SK-N-SH treated with all-trans-retinoic acid at 6 μM for 48 hours (cell line): ENCODE results near the gene AP2M1.

Experiments used
- ATAC-seq: fragments of 200-7000 bp; cut with Tn5 transposase; 3 replicates; pipeline ENCODE4 v1.9.1; 2020; ENCODE audit warnings: mild to moderate bottlenecking, moderate library complexity
- ARNTL ChIP-seq: fragments of 450-650 bp; formaldehyde crosslinking; IDR thresholded peaks from 2 replicates; pipeline ENCODE4 v1.5.0; 2020; ENCODE audit warnings: low read depth, mild to moderate bottlenecking, moderate library complexity, borderline replicate concordance
- BACH2 ChIP-seq: fragments of 250-450 bp; sonication (Bioruptor Pico); IDR thresholded peaks from 2 replicates; pipeline ENCODE4 v1.9.0; 2021; ENCODE audit warnings: mild to moderate bottlenecking, borderline replicate concordance
- CSDC2 ChIP-seq: fragments of 250-450 bp; sonication (Bioruptor Pico); IDR thresholded peaks from 2 replicates; pipeline ENCODE4 v1.5.0; 2020; ENCODE audit warnings: mild to moderate bottlenecking, moderate library complexity
- GLIS3 ChIP-seq: fragments of 250-450 bp; sonication (Bioruptor Pico); IDR thresholded peaks from 2 replicates; pipeline ENCODE4 v1.5.0; 2020; ENCODE audit warnings: mild to moderate bottlenecking, moderate library complexity
- OSR1 ChIP-seq: fragments of 250-450 bp; sonication (Bioruptor Pico); IDR thresholded peaks from 2 replicates; pipeline ENCODE4 v1.8.0; 2022; ENCODE audit warnings: moderate library complexity, mild to moderate bottlenecking, inconsistent platforms
- RARB ChIP-seq: fragments of 250-450 bp; sonication (Bioruptor Pico); IDR thresholded peaks from 2 replicates; pipeline ENCODE4 v1.8.0; 2021; ENCODE audit warnings: mild to moderate bottlenecking, moderate library complexity
- SNAI2 ChIP-seq: fragments of 250-450 bp; sonication (Bioruptor Pico); IDR thresholded peaks from 2 replicates; pipeline ENCODE4 v1.5.0; 2020; ENCODE audit warnings: mild to moderate bottlenecking, moderate library complexity
- TOX ChIP-seq: fragments of 250-450 bp; sonication (Bioruptor Pico); IDR thresholded peaks from 2 replicates; pipeline ENCODE4 v1.8.0; 2021; ENCODE audit warnings: mild to moderate bottlenecking, moderate library complexity, borderline replicate concordance
- ZC3H10 ChIP-seq: fragments of 250-450 bp; sonication (Bioruptor Pico); IDR thresholded peaks from 2 replicates; pipeline ENCODE4 v1.5.1; 2021; ENCODE audit warnings: mild to moderate bottlenecking, moderate library complexity
- ZFP3 ChIP-seq: fragments of 250-450 bp; sonication (Bioruptor Pico); IDR thresholded peaks from 2 replicates; pipeline ENCODE4 v1.5.0; 2020; ENCODE audit warnings: mild to moderate bottlenecking, moderate library complexity
- ZFP30 ChIP-seq: fragments of 450-650 bp; formaldehyde crosslinking; IDR thresholded peaks from 2 replicates; pipeline ENCODE4 v1.5.0; 2022; ENCODE audit warnings: mild to moderate bottlenecking, moderate library complexity
- ZNF565 ChIP-seq: fragments of 450-650 bp; formaldehyde crosslinking; conservative IDR thresholded peaks from 2 replicates; pipeline ENCODE4 v1.5.0; 2020; ENCODE audit warnings: low read depth, mild to moderate bottlenecking, moderate library complexity
- ZNF70 ChIP-seq: fragments of 450-650 bp; formaldehyde crosslinking; IDR thresholded peaks from 2 replicates; pipeline ENCODE4 v1.5.0; 2020; ENCODE audit warnings: mild to moderate bottlenecking, moderate library complexity
- ZNF8 ChIP-seq: fragments of 450-650 bp; formaldehyde crosslinking; IDR thresholded peaks from 2 replicates; pipeline ENCODE4 v1.5.0; 2020; ENCODE audit warnings: mild to moderate bottlenecking, moderate library complexity
- TF ChIP-seq, protein P1 (sequence below): fragments of 250-450 bp; sonication (Bioruptor Pico); IDR thresholded peaks from 2 replicates; pipeline ENCODE4 v1.5.1; 2021; ENCODE audit warnings: mild to moderate bottlenecking, moderate library complexity
- TF ChIP-seq, protein P2 (sequence below): fragments of 250-450 bp; sonication (Bioruptor Pico); IDR thresholded peaks from 2 replicates; pipeline ENCODE4 v1.8.0; 2020; ENCODE audit warnings: mild to moderate bottlenecking, moderate library complexity, borderline replicate concordance
- TF ChIP-seq, protein P3 (sequence below): fragments of 250-450 bp; sonication (Bioruptor Pico); IDR thresholded peaks from 2 replicates; pipeline ENCODE4 v1.5.1; 2020; ENCODE audit warnings: low read depth, mild to moderate bottlenecking, moderate library complexity
- TF ChIP-seq, protein P4 (sequence below): fragments of 250-450 bp; sonication (Bioruptor Pico); IDR thresholded peaks from 2 replicates; pipeline ENCODE4 v1.5.0; 2020; ENCODE audit warnings: mild to moderate bottlenecking, moderate library complexity

Gene AP2M1

DNA sequence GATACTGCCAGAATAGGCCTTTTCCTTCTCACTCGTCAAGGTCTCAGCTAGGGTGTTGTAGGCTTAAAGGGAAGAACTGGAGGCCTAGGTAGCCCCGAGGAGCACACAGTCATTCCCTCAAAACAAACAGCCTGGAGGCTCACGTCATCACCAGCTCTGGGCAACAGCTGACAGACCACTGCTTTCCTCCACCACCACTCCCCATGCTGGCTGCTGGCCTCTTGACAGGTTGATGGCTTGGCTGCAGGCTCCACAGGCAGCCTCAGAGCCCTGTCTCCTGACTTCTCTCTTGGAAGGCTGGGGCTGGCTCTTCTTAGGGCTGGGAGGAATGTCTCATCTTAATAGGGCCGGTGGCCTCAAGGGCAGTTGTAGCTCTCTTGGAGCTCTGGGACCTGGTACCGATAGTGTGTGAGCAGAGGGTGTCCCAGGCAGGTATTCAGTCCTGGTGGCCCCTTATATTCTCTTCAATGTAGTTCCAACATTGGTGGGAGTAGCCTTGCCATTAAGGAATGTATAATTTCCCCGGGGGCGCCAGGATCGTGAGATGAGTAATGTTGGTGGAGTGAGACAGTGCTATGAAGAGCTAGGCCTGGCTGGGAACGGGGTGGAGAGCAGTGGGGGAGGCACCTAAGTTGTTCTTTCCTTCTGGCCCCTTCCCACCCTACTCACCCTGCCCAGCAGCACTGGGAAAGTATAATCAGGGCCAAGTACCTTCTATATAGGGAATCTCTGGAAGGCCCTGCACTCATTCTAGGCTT, 6.1 kb upstream of the AP2M1 start:
- ATAC-seq: no peak
- TF ChIP-seq ZC3H10 (CRISPR knock-in tag) (no peak), OSR1 (CRISPR knock-in tag) (no peak), ZNF565 (CRISPR knock-in tag) (no peak), ARNTL (CRISPR knock-in tag) (no peak), RARB (CRISPR knock-in tag) (no peak)
- TF ChIP-seq, protein P1, sequence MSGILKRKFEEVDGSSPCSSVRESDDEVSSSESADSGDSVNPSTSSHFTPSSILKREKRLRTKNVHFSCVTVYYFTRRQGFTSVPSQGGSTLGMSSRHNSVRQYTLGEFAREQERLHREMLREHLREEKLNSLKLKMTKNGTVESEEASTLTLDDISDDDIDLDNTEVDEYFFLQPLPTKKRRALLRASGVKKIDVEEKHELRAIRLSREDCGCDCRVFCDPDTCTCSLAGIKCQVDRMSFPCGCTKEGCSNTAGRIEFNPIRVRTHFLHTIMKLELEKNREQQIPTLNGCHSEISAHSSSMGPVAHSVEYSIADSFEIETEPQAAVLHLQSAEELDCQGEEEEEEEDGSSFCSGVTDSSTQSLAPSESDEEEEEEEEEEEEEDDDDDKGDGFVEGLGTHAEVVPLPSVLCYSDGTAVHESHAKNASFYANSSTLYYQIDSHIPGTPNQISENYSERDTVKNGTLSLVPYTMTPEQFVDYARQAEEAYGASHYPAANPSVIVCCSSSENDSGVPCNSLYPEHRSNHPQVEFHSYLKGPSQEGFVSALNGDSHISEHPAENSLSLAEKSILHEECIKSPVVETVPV (CRISPR knock-in tag): no peak
- TF ChIP-seq, all 23 proteins: peak for 0

DNA sequence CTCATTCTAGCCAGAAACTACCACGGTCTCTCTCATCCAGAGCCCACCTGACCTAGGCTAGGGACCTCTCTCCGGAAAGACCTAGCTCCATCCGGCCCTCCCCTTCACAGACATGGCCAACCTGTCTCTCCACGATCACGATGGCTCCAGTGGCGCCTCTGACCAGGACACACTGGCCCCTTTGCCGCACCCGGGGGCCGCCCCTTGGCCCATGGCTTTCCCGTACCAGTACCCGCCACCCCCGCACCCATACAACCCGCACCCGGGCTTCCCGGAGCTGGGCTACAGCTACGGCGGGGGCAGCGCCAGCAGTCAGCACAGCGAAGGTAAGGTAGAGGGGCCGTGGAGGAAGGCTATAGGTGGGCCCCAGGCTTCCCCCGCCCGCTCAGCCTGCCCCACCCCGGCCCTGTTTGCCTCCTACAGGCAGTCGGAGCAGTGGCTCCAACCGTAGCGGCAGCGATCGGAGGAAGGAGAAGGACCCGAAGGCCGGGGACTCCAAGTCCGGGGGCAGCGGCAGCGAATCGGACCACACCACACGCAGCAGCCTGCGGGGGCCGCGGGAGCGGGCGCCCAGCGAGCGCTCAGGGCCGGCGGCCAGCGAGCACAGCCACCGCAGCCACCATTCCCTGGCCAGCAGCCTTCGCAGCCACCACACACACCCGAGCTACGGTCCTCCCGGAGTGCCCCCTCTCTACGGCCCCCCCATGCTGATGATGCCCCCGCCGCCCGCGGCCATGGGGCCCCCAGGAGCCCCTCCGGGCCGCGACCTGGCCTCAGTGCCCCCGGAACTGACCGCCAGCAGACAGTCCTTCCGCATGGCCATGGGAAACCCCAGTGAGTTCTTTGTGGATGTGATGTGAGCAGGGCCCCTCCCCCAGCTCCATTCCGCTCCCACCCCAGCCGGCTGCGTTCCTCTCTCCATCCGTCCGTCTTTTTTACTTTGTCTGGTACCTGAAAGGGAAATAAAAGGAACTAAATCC, 4.5 kb upstream of the AP2M1 start:
- TF ChIP-seq ZC3H10 (CRISPR knock-in tag): no peak
- TF ChIP-seq BACH2 (CRISPR knock-in tag): no peak
- TF ChIP-seq ARNTL (CRISPR knock-in tag): no peak
- TF ChIP-seq GLIS3 (CRISPR knock-in tag): no peak
- no peak for TF ChIP-seq ZNF8 (CRISPR knock-in tag)
- no peak for ATAC-seq

DNA sequence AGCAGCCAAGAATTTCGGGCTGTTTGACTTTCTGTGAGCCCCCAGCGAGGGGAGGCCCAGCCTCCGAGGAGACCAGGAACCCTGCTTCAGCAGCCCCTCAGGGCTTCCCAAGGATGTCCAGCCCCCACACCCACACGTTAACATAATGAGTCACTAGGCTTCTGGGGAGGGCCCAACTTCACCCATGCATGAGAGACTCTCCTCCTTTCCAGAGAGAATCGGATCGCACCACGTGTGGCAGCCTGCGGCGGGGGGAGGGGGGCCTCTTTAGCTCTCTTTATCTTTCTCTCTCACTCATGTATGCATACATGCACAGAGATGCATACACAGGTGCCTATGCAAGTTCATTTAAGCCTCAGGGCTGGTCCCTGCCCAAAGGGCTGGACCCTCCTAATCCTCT, 3.1 kb upstream of the AP2M1 start:
- TF ChIP-seq RARB (CRISPR knock-in tag) (no peak), ZFP30 (CRISPR knock-in tag) (no peak), ZC3H10 (CRISPR knock-in tag) (no peak), ZNF70 (CRISPR knock-in tag) (no peak), BACH2 (CRISPR knock-in tag) (no peak), SNAI2 (CRISPR knock-in tag) (no peak), CSDC2 (CRISPR knock-in tag) (no peak), ZNF565 (CRISPR knock-in tag) (no peak), TOX (CRISPR knock-in tag) (no peak), ZNF8 (CRISPR knock-in tag) (no peak), ZFP3 (CRISPR knock-in tag) (no peak)
- TF ChIP-seq, protein P1 (CRISPR knock-in tag): no peak
- TF ChIP-seq, protein P2, sequence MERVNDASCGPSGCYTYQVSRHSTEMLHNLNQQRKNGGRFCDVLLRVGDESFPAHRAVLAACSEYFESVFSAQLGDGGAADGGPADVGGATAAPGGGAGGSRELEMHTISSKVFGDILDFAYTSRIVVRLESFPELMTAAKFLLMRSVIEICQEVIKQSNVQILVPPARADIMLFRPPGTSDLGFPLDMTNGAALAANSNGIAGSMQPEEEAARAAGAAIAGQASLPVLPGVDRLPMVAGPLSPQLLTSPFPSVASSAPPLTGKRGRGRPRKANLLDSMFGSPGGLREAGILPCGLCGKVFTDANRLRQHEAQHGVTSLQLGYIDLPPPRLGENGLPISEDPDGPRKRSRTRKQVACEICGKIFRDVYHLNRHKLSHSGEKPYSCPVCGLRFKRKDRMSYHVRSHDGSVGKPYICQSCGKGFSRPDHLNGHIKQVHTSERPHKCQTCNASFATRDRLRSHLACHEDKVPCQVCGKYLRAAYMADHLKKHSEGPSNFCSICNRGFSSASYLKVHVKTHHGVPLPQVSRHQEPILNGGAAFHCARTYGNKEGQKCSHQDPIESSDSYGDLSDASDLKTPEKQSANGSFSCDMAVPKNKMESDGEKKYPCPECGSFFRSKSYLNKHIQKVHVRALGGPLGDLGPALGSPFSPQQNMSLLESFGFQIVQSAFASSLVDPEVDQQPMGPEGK (CRISPR knock-in tag): no peak
- TF ChIP-seq, protein P3, sequence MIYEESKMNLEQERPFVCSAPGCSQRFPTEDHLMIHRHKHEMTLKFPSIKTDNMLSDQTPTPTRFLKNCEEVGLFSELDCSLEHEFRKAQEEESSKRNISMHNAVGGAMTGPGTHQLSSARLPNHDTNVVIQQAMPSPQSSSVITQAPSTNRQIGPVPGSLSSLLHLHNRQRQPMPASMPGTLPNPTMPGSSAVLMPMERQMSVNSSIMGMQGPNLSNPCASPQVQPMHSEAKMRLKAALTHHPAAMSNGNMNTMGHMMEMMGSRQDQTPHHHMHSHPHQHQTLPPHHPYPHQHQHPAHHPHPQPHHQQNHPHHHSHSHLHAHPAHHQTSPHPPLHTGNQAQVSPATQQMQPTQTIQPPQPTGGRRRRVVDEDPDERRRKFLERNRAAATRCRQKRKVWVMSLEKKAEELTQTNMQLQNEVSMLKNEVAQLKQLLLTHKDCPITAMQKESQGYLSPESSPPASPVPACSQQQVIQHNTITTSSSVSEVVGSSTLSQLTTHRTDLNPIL (CRISPR knock-in tag): no peak
- TF ChIP-seq, protein P4, sequence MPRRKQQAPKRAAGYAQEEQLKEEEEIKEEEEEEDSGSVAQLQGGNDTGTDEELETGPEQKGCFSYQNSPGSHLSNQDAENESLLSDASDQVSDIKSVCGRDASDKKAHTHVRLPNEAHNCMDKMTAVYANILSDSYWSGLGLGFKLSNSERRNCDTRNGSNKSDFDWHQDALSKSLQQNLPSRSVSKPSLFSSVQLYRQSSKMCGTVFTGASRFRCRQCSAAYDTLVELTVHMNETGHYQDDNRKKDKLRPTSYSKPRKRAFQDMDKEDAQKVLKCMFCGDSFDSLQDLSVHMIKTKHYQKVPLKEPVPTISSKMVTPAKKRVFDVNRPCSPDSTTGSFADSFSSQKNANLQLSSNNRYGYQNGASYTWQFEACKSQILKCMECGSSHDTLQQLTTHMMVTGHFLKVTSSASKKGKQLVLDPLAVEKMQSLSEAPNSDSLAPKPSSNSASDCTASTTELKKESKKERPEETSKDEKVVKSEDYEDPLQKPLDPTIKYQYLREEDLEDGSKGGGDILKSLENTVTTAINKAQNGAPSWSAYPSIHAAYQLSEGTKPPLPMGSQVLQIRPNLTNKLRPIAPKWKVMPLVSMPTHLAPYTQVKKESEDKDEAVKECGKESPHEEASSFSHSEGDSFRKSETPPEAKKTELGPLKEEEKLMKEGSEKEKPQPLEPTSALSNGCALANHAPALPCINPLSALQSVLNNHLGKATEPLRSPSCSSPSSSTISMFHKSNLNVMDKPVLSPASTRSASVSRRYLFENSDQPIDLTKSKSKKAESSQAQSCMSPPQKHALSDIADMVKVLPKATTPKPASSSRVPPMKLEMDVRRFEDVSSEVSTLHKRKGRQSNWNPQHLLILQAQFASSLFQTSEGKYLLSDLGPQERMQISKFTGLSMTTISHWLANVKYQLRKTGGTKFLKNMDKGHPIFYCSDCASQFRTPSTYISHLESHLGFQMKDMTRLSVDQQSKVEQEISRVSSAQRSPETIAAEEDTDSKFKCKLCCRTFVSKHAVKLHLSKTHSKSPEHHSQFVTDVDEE (CRISPR knock-in tag): no peak
- no peak for ATAC-seq
